Stimulated activated CD8-positive, alpha-beta memory T cell treated with anti-CD3 and anti-CD28 coated beads, Interleukin-7, amount 100 ng/mL, for 1 hour (primary cell): ENCODE measurements around the gene MAPKAPK5.
"Not testable (repeated sequence)": the region's sequence is repeated elsewhere in the genome, so short reads cannot be mapped to it uniquely, and the experiment has no call there.

Experiments used
- DNase-seq, 2 donors: peaks; one replicate each; pipeline ENCODE4 v3.0.0-alpha.2; 2020; ENCODE audit warnings: low read depth in 2 of 2

MAPKAPK5 gene, protein sequence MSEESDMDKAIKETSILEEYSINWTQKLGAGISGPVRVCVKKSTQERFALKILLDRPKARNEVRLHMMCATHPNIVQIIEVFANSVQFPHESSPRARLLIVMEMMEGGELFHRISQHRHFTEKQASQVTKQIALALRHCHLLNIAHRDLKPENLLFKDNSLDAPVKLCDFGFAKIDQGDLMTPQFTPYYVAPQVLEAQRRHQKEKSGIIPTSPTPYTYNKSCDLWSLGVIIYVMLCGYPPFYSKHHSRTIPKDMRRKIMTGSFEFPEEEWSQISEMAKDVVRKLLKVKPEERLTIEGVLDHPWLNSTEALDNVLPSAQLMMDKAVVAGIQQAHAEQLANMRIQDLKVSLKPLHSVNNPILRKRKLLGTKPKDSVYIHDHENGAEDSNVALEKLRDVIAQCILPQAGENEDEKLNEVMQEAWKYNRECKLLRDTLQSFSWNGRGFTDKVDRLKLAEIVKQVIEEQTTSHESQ

DNA sequence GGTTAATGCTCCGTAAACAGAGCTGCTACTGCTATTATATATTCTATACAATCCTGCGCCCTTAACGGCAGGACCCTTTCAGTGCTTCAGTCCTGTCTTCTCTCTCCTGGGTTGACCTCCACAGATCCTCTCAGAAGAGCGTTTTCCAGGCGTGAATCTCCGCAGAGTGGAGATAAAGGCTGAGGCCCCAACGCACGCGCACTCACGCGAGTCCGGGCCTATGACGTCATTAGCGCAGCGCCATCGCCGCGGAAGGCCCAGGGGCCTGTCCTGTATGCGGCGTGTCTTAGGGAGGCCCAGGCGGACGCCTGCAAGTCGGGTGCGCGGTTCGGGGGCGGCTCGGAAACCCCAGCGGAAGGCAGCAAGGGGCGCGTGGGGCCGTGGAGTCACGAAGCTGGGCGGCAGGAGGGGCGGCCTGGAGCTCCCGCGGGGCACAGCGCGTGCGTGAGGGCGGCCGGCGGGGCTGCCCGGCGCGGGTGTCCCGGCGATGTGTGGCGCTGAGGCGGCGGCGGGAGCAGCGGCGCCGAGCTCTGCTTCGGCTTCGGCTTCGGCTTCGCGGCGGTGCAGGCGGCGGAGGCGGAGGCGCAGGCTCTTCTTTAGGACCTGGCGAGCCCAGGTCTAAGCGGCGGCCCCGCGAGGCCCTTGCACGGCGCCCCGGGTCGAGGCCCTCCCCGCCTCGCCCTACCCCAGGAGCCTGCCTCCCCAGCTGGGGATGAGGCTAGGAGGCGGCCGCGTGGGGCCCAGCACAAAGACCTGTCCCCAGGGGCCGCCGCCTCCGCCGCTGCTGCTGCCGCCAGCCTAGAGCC lies at the start of gene MAPKAPK5:
TSS of gene MAPKAPK5 (plus strand) at position 479 of the 806 bp plus-strand sequence. CDS start 506 bp downstream, outside the sequence.
- DNase-seq: peak; percentile 97 to 99

GRCh38 chr12:111792856-111793235 lies 49.2 kb upstream of the MAPKAPK5 start:
- no peak for DNase-seq

- DNase-seq: no peak
Measured at GRCh38 chr12:111798182-111798581, 43.8 kb upstream of the MAPKAPK5 start.

DNA sequence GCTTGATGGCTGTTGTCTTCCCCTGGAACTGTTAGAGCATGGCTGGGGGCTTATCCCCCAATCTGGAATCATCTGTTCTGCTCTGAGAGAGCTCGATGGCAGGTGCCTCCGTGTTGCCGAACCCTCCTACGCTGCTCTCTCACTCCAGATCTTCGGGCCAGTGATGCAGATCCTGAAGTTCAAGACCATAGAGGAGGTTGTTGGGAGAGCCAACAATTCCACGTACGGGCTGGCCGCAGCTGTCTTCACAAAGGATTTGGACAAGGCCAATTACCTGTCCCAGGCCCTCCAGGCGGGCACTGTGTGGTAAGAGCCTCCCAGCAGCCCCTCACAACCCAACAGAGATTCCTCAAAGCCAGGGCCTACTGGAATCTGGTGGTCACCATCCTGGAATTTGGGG lies 42.3 kb upstream of the MAPKAPK5 start:
- no peak for DNase-seq

GRCh38 chr12:111803038-111803626 lies 38.9 kb upstream of the MAPKAPK5 start:
- no peak for DNase-seq

- no peak for DNase-seq
Measured at GRCh38 chr12:111803851-111804250, 38.2 kb upstream of the MAPKAPK5 start.

DNA sequence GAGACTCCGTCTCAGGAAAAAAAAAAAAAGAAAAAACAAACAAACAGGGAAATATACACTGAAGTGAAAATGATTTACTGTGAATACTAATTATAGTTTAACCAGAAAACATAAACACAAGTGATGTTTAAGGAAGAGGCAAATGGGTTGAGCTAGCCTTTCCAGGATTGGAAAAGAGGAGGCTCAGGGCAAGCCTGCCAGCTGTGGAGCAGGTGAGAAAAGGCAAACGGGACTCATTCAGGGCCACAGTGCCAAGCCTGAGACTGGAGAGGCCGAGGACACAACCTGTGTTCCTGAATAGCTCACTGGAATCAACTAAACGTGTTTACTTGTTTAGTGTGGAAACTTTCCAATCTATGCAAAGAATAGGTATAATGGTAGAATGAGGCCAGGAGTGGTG lies 35.7 kb upstream of the MAPKAPK5 start:
- no peak for DNase-seq

- no peak for DNase-seq
Measured at GRCh38 chr12:111807232-111807631, 34.8 kb upstream of the MAPKAPK5 start.

DNA sequence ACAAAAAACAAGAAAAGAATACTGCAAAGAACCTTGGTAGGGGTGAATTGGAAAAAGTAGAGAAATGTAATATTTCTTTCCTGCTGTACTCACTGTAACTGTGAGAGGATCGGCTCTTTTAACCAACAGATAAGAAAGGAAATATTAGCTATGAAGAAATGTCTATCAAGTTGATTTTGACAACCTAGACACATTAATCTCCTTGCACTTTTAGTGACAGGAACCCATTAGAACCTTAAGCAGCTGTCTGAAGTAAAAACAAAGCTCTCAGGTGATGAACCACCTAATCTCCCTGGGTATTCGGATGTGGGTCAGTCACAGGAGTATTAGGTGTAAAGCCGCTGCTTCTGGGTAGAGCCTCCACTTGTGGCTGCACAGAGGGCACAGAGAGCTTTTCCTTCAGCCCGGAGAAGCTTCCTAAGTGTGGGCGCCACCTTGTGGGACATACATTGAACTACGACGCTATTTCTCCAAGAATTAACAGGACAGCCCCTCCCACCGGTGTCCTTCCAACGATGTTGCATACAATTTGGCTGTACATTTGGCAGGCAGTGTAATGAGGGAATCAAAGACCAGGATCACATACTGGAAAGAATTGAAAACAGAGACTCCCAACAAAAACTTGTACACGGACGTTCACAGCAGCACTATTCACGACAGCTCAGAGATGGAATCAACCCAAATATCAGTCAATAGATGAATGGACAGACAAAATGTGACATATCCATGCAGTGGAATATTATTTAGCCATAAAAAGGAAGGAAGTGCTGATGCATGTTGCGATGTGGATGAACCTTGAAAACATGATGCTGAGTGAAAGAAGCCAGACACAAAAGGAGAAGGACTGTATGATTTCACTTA lies 28.9 kb upstream of the MAPKAPK5 start:
- DNase-seq: peak; percentile 16 to 41

GRCh38 chr12:111816065-111816615 lies 25.9 kb upstream of the MAPKAPK5 start:
- no peak for DNase-seq

DNA sequence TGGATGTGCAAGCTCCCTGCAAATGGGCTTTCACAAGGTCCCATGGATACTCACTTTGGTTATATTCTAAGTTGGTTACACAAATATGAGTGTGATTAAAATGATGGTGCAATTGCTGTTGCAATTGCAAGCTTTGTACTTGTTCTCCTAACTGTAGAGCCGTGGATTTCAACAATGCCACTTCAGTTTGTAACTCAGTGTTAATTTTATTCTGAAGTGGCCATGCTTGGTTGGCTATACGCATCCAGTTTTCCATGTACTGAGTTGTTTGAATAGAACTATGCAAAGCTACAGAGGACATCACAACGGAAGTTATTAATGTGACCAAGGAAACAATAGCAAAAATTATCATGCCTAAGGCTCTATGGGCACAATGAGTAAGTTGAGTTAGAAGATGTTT lies 25.1 kb upstream of the MAPKAPK5 start:
- DNase-seq: not testable (repeated sequence)

- DNase-seq: no peak
Measured at GRCh38 chr12:111818340-111818739, 23.7 kb upstream of the MAPKAPK5 start.

- DNase-seq: no peak
Measured at GRCh38 chr12:111819191-111820158, 22.6 kb upstream of the MAPKAPK5 start.

DNA sequence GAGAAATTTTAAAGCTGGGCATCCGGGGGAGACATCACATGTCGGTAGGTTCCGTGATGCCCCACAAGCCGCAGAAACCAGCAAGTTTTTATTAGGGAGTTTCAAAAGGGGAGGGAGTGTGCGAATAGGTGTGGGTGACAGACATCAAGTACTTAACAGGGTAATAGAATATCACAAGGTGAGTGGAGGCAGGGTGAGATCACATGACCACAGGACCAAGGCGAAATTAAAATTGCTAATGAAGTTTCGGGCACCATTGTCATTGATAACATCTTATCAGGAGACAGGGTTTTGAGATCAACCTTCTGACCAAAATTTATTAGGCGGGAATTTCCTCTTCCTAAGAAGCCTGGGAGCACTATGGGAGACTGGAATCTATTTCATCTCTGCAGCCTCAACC lies 21.2 kb upstream of the MAPKAPK5 start:
- DNase-seq: not testable (repeated sequence)

DNA sequence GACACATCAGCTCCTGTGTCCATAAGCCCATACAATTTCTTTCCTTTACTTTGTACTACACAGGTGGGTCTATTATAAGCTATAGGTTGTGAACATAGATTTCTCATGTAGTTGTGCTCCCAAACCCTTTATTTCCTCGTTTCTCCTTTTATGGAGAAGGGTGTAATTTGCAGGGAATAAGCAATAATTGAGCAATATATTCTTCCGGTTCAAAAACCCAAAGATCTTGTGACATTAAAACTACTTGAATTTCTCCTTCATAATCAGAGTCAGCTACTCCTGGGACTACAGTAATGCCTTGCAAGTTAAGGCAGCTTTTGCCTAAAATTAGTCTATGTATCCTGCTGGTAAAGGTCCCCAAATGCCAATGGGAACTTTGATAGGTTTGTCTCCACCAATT lies 19.1 kb upstream of the MAPKAPK5 start:
- DNase-seq: no peak

- no peak for DNase-seq
Measured at GRCh38 chr12:111823891-111824290, 18.1 kb upstream of the MAPKAPK5 start.

DNA sequence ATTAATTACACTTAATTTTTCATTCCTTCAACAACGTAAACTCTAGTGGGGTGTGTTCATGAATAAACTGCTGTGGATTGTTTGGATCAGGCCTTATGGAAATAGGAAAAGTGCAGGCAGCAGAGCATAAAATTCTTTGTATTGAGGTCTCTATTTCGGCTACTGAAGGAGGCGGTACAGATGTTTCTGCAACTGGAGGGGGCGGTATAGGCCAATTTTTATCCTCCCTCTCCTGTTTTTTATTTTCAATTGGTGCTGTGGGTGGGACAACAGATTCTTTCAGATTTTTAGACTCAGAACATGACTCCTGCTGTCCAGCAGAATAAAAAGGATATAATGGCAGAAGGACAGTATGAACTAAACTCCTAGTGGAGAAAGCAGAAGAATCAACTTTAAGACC lies 17.7 kb upstream of the MAPKAPK5 start:
- DNase-seq: not testable (repeated sequence)

GRCh38 chr12:111825509-111825908 lies 16.5 kb upstream of the MAPKAPK5 start:
- DNase-seq: no peak

GRCh38 chr12:111826316-111826715 lies 15.7 kb upstream of the MAPKAPK5 start:
- DNase-seq: no peak

DNA sequence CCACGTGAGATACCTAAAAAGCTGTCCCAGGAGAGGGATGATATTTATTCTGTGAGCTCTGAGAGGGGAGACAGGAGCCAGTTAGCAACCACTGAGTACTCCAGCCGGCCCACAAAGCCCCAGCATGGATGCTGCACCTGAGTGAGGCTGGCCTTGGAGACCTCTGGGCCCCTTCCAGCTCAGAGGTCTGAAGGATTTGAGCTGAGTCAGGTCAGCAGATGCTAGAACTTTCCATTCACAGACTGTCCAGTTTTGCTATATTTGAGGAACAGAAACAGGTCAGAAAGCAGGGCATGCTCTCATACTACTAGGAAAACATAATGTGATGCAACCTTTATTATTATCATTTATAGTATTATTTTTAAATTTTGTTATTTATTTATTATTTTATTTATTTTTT lies 15.0 kb upstream of the MAPKAPK5 start:
- no peak for DNase-seq
